CD14-positive monocyte (primary cell): ENCODE data around the gene STYXL2. TPM values are rescaled to one million over a fixed set of nuclear protein-coding genes. Genes with fewer than 3 reads are reported as not detected.

Experiments used
- DNase-seq, 3 donors: peaks; one replicate each; pipeline ENCODE4 v3.0.0-alpha.2; 2011 to 2022
- H2AFZ ChIP-seq: 2 replicates; pipeline ENCODE4 v1.6.0; 2012; ENCODE audit warnings: mild to moderate bottlenecking, low read depth, low read length, inconsistent platforms; ENCODE audit not compliant: insufficient read depth, poor library complexity, severe bottlenecking
- H3K27ac ChIP-seq, 2 donors: 1 replicate in 1 of 2; 2 replicates in 1 of 2; pipeline ENCODE4 v1.5.1; 2012 to 2013; ENCODE audit warnings: low read length in 2 of 2, control low read depth in 1 of 2, inconsistent platforms in 1 of 2, low read depth in 1 of 2, mild to moderate bottlenecking in 1 of 2
- H3K27me3 ChIP-seq, 2 donors: one replicate each; pipeline versions ENCODE4 v1.6.0 to v1.6.1; 2011 to 2013; ENCODE audit warnings: low read length in 2 of 2; ENCODE audit not compliant: control insufficient read depth in 2 of 2, insufficient read depth in 2 of 2
- H3K36me3 ChIP-seq, 2 donors: replicated peaks in 1 of 2; 1 replicate in 1 of 2; 2 replicates in 1 of 2; pipeline versions ENCODE4 v1.5.1 to v1.6.1; 2012 to 2013; ENCODE audit warnings: low read length in 2 of 2, control low read depth in 1 of 2, inconsistent platforms in 1 of 2, mild to moderate bottlenecking in 1 of 2; ENCODE audit not compliant: insufficient read depth in 2 of 2, control insufficient read depth in 1 of 2
- H3K4me1 ChIP-seq, 2 donors: 1 replicate in 1 of 2; 2 replicates in 1 of 2; pipeline versions ENCODE4 v1.5.1 to v1.6.1; 2012 to 2013; ENCODE audit warnings: low read length in 2 of 2, control low read depth in 1 of 2, inconsistent platforms in 1 of 2, mild to moderate bottlenecking in 1 of 2, moderate library complexity in 1 of 2; ENCODE audit not compliant: insufficient read depth in 2 of 2, control insufficient read depth in 1 of 2
- H3K4me2 ChIP-seq: replicated peaks from 2 replicates; pipeline ENCODE3; 2012; ENCODE audit warnings: low read length, moderate library complexity, mild to moderate bottlenecking; ENCODE audit not compliant: poor library complexity, severe bottlenecking; ENCODE audit errors: extremely low read depth
- H3K4me3 ChIP-seq, 3 experiments: fragments of 200-600 bp in 1 of 3; sonication (generic) in 1 of 3; replicated peaks in 1 of 3; 1 replicate in 2 of 3; 2 replicates in 1 of 3; pipeline ENCODE4 v1.5.1; 2011 to 2013; ENCODE audit warnings: low read length in 3 of 3, mild to moderate bottlenecking in 3 of 3, control low read depth in 2 of 3, low read depth in 2 of 3, inconsistent platforms in 1 of 3, moderate library complexity in 1 of 3
- H3K79me2 ChIP-seq: 2 replicates; pipeline ENCODE4 v1.6.0; 2012; ENCODE audit warnings: mild to moderate bottlenecking, control low read depth, inconsistent platforms, low read length, moderate library complexity; ENCODE audit not compliant: insufficient read depth
- H3K9ac ChIP-seq: 2 replicates; pipeline ENCODE4 v1.6.0; 2017; ENCODE audit warnings: low read length, mild to moderate bottlenecking; ENCODE audit not compliant: insufficient read depth, poor library complexity, severe bottlenecking
- H3K9me3 ChIP-seq, 2 donors: replicated peaks in 1 of 2; 1 replicate in 1 of 2; 2 replicates in 1 of 2; pipeline versions ENCODE4 v1.5.1 to v1.6.1; 2012 to 2013; ENCODE audit warnings: low read length in 2 of 2, control low read depth in 1 of 2; ENCODE audit not compliant: control insufficient read depth in 1 of 2, insufficient read depth in 1 of 2
- H4K20me1 ChIP-seq: 2 replicates; pipeline ENCODE4 v1.6.0; 2012; ENCODE audit warnings: mild to moderate bottlenecking, low read length, control low read depth, moderate library complexity; ENCODE audit not compliant: insufficient read depth
- H3K27ac Mint-ChIP-seq, 7 donors: one replicate each; pipeline ENCODE4 v1.8.0; 2020; ENCODE audit warnings: mild to moderate bottlenecking in 7 of 7, mixed read lengths in 7 of 7, moderate library complexity in 6 of 7, inconsistent platforms in 2 of 7
- H3K27me3 Mint-ChIP-seq, 3 donors: one replicate each; pipeline ENCODE4 v1.8.0; 2021 to 2022; ENCODE audit warnings: low read depth in 3 of 3, mild to moderate bottlenecking in 3 of 3, mixed read lengths in 3 of 3, moderate library complexity in 3 of 3, inconsistent platforms in 1 of 3
- H3K36me3 Mint-ChIP-seq, 2 donors: one replicate each; pipeline ENCODE4 v1.8.0; 2020; ENCODE audit warnings: mixed read lengths in 2 of 2, inconsistent platforms in 1 of 2, mild to moderate bottlenecking in 1 of 2
- H3K4me1 Mint-ChIP-seq: one replicate; pipeline ENCODE4 v1.8.0; 2020; ENCODE audit warnings: mild to moderate bottlenecking, mixed read lengths
- H3K4me3 Mint-ChIP-seq, 2 donors: one replicate each; pipeline ENCODE4 v1.8.0; 2020; ENCODE audit warnings: mild to moderate bottlenecking in 2 of 2, mixed read lengths in 2 of 2, moderate library complexity in 1 of 2
- H3K9me3 Mint-ChIP-seq, 7 donors: one replicate each; pipeline ENCODE4 v1.8.0; 2020 to 2022; ENCODE audit warnings: mixed read lengths in 7 of 7, mild to moderate bottlenecking in 6 of 7, moderate library complexity in 6 of 7, inconsistent platforms in 2 of 7
- CTCF ChIP-seq: fragments of 200-600 bp; IDR thresholded peaks from one replicate; pipeline ENCODE4 v1.8.0; 2022; ENCODE audit warnings: antibody characterized with exemption, mild to moderate bottlenecking
- WGBS: methylation state at CpG from one replicate; pipeline ENCODE4 v1.1.5; 2013; ENCODE audit warnings: missing lambda C conversion rate; ENCODE audit not compliant: insufficient coverage; 5-methylcytosine and 5-hydroxymethylcytosine counted together
- intact Hi-C, 2 donors: fragments of 100-400 bp; cut with micrococcal nuclease; formaldehyde crosslinking; loops; one replicate each; pipeline versions ENCODE4 v1.15.0 to v1.15.1; 2023
- polyA plus RNA-seq, 3 donors: library from polyadenylated mRNA; depleted of rRNA in 1 of 3; unstranded in 2 of 3; stranded (reverse) in 1 of 3; fragments of 300-500 nt in 2 of 3; fragments of >200 nt in 1 of 3; fragmentation: Illumina TruSeq in 2 of 3; gene quantifications; 1 replicate in 2 of 3; 2 replicates in 1 of 3; pipeline ENCODE4 v1.2.3, GENCODE V29; 2012 to 2021

Gene STYXL2
- polyA plus RNA-seq, 3 donors, result not detected

- no peak overlapping the region for H3K4me2 ChIP-seq
- H3K27ac Mint-ChIP-seq, result peak overlapping the region in 1 of 7 donors; percentile 3
- DNase-seq, result no peak
These were observed 16.7 kb downstream of the STYXL2 start for GRCh38 chr1:167110586-167110985.

GRCh38 chr1:167111868-167112709, 18.2 kb downstream of the STYXL2 start:
- no peaks in the 10 kb centered on the region for H3K27me3 ChIP-seq
- Mint-ChIP-seq H3K27me3 (peaks cover 2 to 7% (median 7%) of the 10 kb centered on the region in 3 donors), H3K36me3 (no peaks in the 10 kb centered on the region), H3K4me3 (no peak overlapping the region), H3K4me1 (peaks cover 8% of the 10 kb centered on the region), H3K9me3 (peaks cover 0 to 15% (median 10%) of the 10 kb centered on the region in 7 donors), H3K27ac (no peak overlapping the region)
- no peaks in the 10 kb centered on the region for H3K79me2 ChIP-seq
- H3K4me2 ChIP-seq, result no peak overlapping the region
- no peaks in the 10 kb centered on the region for H3K9me3 ChIP-seq
- no peak for TF ChIP-seq CTCF
- no peak overlapping the region for H2AFZ ChIP-seq
- no peaks in the 10 kb centered on the region for H3K36me3 ChIP-seq
- H3K4me3 ChIP-seq, result no peak overlapping the region
- H3K4me1 ChIP-seq, result peaks cover 0 to 6% of the 10 kb centered on the region in 2 donors
- H4K20me1 ChIP-seq, result no peaks in the 10 kb centered on the region
- 100% methylated on average over 2 of the region's 4 CpGs for WGBS
- intact Hi-C loops, result no loop called here
- H3K9ac ChIP-seq, result no peak overlapping the region
- DNase-seq, result no peak
- no peak overlapping the region for H3K27ac ChIP-seq

More at GRCh38 chr1:167110586-167110985, 16.7 kb downstream of the STYXL2 start:
- Histone ChIP-seq H3K9me3 (no peaks in the 10 kb centered on the region), H3K4me1 (peaks cover 3 to 11% of the 10 kb centered on the region in 2 donors), H3K9ac (no peak overlapping the region), H3K36me3 (no peaks in the 10 kb centered on the region), H3K79me2 (no peaks in the 10 kb centered on the region), H4K20me1 (no peaks in the 10 kb centered on the region), H3K27ac (no peak overlapping the region), H3K4me3 (no peak overlapping the region), H3K27me3 (no peaks in the 10 kb centered on the region), H2AFZ (no peak overlapping the region)
- Mint-ChIP-seq H3K27me3 (peaks cover 2 to 7% (median 5%) of the 10 kb centered on the region in 3 donors), H3K36me3 (no peaks in the 10 kb centered on the region), H3K9me3 (peaks cover 0 to 15% (median 10%) of the 10 kb centered on the region in 7 donors), H3K4me3 (no peak overlapping the region), H3K4me1 (peaks cover 14% of the 10 kb centered on the region)
- intact Hi-C loops, result no loop called here
- WGBS, result 27% methylated on average over 3 of the region's 3 CpGs
- TF ChIP-seq CTCF, result no peak
